ENCODE measurements around the gene COPZ2.
"Not testable (repeated sequence)": the region's sequence is repeated elsewhere in the genome, so short reads cannot be mapped to it uniquely, and the experiment has no call there.

The COPZ2 gene

GRCh38 chr17:48037036-48037837 lies at the start of gene COPZ2:
COPZ2 (minus strand) TSS chr17:48037797; CDS start chr17:48037777, 20 bp downstream.
- Histone ChIP-seq H3K4me2 (ENCODE audit: low read length) (peak within 1 kb of the TSS; percentile 87), H3K9me3 (ENCODE audit: low read length) (no peaks in the 10 kb centered on the region), H3K4me1 (ENCODE audit: insufficient read depth, low read length, severe bottlenecking) (peaks cover 9% of the 10 kb centered on the region), H3K27me3 (ENCODE audit: insufficient read depth, low read length) (peaks cover 6% of the 10 kb centered on the region), H4K20me1 (ENCODE audit: insufficient read depth, low read length) (no peaks in the 10 kb centered on the region), H3K27ac (ENCODE audit: low read depth, low read length, poor library complexity, severe bottlenecking) (no peak within 1 kb of the TSS), H3K9ac (ENCODE audit: low read length) (peak within 1 kb of the TSS; percentile 43; the same call in 1 of the 2 replicates), H3K9me2 (ENCODE audit: low read depth, low read length) (no peaks in the 10 kb centered on the region), H3K79me2 (ENCODE audit: insufficient read depth, low read length) (no peaks in the 10 kb centered on the region), H2AFZ (ENCODE audit: low read length) (no peak within 1 kb of the TSS), H3K36me3 (ENCODE audit: insufficient read depth, low read length) (no peaks in the 10 kb centered on the region), H3F3A (ENCODE audit: insufficient read depth, low read length) (no peaks in the 10 kb centered on the region), H3K4me3 (ENCODE audit: low read depth, low read length, poor library complexity, severe bottlenecking) (peak within 1 kb of the TSS; percentile 58)
- TF ChIP-seq EZH2 (IDR thresholded peaks at IDR 0.05; ENCODE audit: borderline replicate concordance, low read length) (no peak), CTCF (IDR thresholded peaks at IDR 0.05; ENCODE audit: low read length) (peak; percentile 72)

DNA sequence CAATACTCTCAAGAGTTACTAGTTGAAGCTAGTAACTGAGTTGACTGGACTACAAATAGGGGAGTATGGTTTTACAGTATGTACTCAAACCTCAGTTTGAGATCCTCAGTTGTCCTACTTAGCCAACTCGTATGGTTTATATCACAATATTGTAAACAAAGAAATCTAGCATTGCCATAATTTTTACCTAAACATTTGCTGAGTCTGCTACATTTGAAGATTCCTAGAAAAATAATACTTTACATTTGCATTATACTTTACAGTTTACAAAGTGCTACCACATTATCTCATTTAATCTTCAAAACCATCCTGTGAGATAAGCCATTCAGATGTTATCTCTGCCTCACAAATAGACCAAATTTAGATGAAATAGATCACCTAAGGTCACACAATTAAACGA lies 47.3 kb upstream of the COPZ2 start:
- no peaks in the 10 kb centered on the region for H3K27me3 ChIP-seq (ENCODE audit: insufficient read depth, low read length)
- H3K9me2 ChIP-seq (ENCODE audit: low read depth, low read length): no peaks in the 10 kb centered on the region
- H2AFZ ChIP-seq (ENCODE audit: low read length): no peak overlapping the region
- H4K20me1 ChIP-seq (ENCODE audit: insufficient read depth, low read length): no peaks in the 10 kb centered on the region
- H3K36me3 ChIP-seq (ENCODE audit: insufficient read depth, low read length): no peaks in the 10 kb centered on the region; the same call in 1 of the 2 replicates
- no peak overlapping the region for H3K4me3 ChIP-seq (ENCODE audit: low read depth, low read length, poor library complexity, severe bottlenecking)
- TF ChIP-seq EZH2 (IDR thresholded peaks at IDR 0.05; ENCODE audit: borderline replicate concordance, low read length): no peak
- no peak for TF ChIP-seq CTCF (IDR thresholded peaks at IDR 0.05; ENCODE audit: low read length)
- no peaks in the 10 kb centered on the region for H3K9me3 ChIP-seq (ENCODE audit: low read length)
- H3K4me1 ChIP-seq (ENCODE audit: insufficient read depth, low read length, severe bottlenecking): peaks cover 7% of the 10 kb centered on the region
- H3K27ac ChIP-seq (ENCODE audit: low read depth, low read length, poor library complexity, severe bottlenecking): no peak overlapping the region
- H3K9ac ChIP-seq (ENCODE audit: low read length): no peak overlapping the region
- no peaks in the 10 kb centered on the region; the same call in 1 of the 2 replicates for H3K79me2 ChIP-seq (ENCODE audit: insufficient read depth, low read length)
- no peak overlapping the region for H3K4me2 ChIP-seq (ENCODE audit: low read length)
- no peaks in the 10 kb centered on the region for H3F3A ChIP-seq (ENCODE audit: insufficient read depth, low read length)

DNA sequence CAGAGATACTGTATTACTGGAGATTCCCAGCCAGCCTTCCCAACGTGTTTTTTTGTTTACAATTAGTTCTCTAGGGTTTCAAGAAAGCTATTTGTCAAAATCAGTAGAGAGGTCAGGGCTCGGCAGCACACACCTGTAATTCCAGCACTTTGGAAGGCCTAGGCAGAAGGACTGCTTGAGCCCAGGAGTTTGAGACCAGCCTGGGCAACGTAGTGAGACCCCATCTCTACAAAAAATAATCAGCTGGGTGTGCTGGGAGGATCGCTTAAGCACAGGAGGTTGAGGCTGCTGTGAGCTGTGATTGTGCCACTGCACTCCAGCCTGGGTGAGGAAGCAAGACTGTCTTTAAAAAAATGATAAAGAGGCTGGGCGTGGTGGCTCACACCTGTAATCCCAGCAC lies 44.3 kb upstream of the COPZ2 start:
- H4K20me1 ChIP-seq (ENCODE audit: insufficient read depth, low read length): no peaks in the 10 kb centered on the region

GRCh38 chr17:48077152-48077551 lies 39.6 kb upstream of the COPZ2 start:
- H4K20me1 ChIP-seq (ENCODE audit: insufficient read depth, low read length); H3F3A ChIP-seq (ENCODE audit: insufficient read depth, low read length); H3K4me1 ChIP-seq (ENCODE audit: insufficient read depth, low read length, severe bottlenecking); H3K9me3 ChIP-seq (ENCODE audit: low read length); H2AFZ ChIP-seq (ENCODE audit: low read length); H3K27me3 ChIP-seq (ENCODE audit: insufficient read depth, low read length); H3K4me2 ChIP-seq (ENCODE audit: low read length); H3K9me2 ChIP-seq (ENCODE audit: low read depth, low read length); H3K9ac ChIP-seq (ENCODE audit: low read length); H3K79me2 ChIP-seq (ENCODE audit: insufficient read depth, low read length); H3K27ac ChIP-seq (ENCODE audit: low read depth, low read length, poor library complexity, severe bottlenecking); H3K4me3 ChIP-seq (ENCODE audit: low read depth, low read length, poor library complexity, severe bottlenecking): not testable (repeated sequence)
- H3K36me3 ChIP-seq (ENCODE audit: insufficient read depth, low read length): peaks cover 20% of the 10 kb centered on the region; the same call in 1 of the 2 replicates

More for the DNA sequence above, 44.3 kb upstream of the COPZ2 start:
- no peaks in the 10 kb centered on the region; the same call in 1 of the 2 replicates for H3K79me2 ChIP-seq (ENCODE audit: insufficient read depth, low read length)
- no peak overlapping the region for H3K9ac ChIP-seq (ENCODE audit: low read length)
- H3K36me3 ChIP-seq (ENCODE audit: insufficient read depth, low read length): no peaks in the 10 kb centered on the region
- no peaks in the 10 kb centered on the region for H3K9me2 ChIP-seq (ENCODE audit: low read depth, low read length)
- H3K4me2 ChIP-seq (ENCODE audit: low read length): no peak overlapping the region
- no peaks in the 10 kb centered on the region for H3K9me3 ChIP-seq (ENCODE audit: low read length)
- TF ChIP-seq CTCF (IDR thresholded peaks at IDR 0.05; ENCODE audit: low read length) (no peak), EZH2 (IDR thresholded peaks at IDR 0.05; ENCODE audit: borderline replicate concordance, low read length) (no peak)
- no peak overlapping the region for H2AFZ ChIP-seq (ENCODE audit: low read length)
- H3K27ac ChIP-seq (ENCODE audit: low read depth, low read length, poor library complexity, severe bottlenecking): no peak overlapping the region
- H3K27me3 ChIP-seq (ENCODE audit: insufficient read depth, low read length): no peaks in the 10 kb centered on the region
- H3K4me1 ChIP-seq (ENCODE audit: insufficient read depth, low read length, severe bottlenecking): peaks cover 7% of the 10 kb centered on the region
- no peaks in the 10 kb centered on the region for H3F3A ChIP-seq (ENCODE audit: insufficient read depth, low read length)
- no peak overlapping the region for H3K4me3 ChIP-seq (ENCODE audit: low read depth, low read length, poor library complexity, severe bottlenecking)

Measured in OCI-LY1 (cell line).